ENCODE data around the gene DAW1.
"Not testable (repeated sequence)": the region's sequence is repeated elsewhere in the genome, so short reads cannot be mapped to it uniquely, and the experiment has no call there.

The DAW1 gene, protein sequence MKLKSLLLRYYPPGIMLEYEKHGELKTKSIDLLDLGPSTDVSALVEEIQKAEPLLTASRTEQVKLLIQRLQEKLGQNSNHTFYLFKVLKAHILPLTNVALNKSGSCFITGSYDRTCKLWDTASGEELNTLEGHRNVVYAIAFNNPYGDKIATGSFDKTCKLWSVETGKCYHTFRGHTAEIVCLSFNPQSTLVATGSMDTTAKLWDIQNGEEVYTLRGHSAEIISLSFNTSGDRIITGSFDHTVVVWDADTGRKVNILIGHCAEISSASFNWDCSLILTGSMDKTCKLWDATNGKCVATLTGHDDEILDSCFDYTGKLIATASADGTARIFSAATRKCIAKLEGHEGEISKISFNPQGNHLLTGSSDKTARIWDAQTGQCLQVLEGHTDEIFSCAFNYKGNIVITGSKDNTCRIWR

DNA sequence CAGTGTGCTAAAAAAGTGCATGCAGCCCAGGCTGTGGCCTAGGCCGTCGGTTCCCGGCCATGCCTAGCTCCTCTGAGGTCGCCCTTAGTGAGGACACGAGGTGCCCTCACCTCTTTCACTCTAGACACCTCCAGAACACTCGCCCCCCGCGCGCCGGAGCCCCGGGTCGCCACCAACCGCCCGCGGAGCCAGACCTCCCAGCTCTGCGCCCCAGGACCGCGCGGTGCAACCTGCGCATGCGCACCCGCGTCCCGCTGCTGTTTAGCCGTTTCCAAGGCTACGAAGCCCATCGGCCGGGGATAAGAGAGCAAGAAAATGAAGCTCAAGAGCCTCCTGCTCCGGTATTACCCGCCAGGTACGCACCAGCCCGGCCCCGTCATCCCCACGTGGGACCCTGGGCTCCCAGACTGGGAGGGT lies at the start of gene DAW1:
Gene DAW1, plus strand, starts transcription at position 257 of the 417 bp plus-strand sequence. Its CDS starts 59 bp downstream, at position 316.
- DNase-seq, result peak; percentile 20

DNA sequence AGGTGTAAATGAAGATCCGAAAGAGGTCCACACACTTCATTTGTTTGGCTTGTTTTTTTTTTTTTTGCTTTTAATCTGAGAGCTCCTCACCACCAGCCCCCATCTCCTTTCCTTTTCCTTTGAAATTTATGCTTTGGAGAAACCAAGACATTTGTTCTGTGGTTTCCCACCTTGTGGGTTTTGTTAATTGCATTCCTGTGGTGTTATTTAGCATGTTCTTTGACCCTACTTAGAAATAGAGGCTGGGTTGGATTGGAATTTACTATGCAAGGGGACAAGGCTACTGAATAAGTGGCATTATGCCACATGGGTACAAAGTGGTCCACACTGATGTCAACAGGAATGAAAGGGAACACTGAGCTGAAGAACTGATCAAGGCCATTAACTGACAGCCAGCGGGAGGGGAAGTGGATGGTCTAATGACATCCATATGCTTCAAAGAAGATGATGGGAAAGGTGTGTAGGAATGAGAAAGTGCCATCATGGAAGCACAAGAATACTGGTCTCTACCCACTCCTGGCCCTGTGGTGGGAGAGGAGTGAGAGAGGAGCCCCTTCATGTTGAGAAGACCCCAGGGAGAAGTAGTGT lies 48.9 kb upstream of the DAW1 start:
- no peak for DNase-seq

DNA sequence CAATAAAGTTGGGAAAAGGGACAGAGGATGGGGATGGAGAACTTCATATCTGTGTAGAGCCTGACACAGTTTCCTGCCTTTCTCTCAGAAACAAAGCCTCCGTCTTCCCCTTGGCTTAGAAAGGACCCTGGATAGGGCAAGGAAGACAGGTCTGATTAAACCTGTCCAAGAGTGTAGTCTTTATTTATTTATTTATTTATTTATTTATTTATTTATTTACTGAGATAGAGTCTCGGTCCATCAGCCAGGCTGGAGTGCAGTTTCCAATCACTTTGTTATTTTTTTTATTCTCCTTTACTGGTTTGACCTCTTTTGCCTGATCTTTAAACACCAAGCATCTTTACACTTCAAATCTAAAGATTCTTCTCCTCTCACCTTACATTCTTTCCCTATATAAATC lies 47.5 kb upstream of the DAW1 start:
- no peak for DNase-seq

DNA sequence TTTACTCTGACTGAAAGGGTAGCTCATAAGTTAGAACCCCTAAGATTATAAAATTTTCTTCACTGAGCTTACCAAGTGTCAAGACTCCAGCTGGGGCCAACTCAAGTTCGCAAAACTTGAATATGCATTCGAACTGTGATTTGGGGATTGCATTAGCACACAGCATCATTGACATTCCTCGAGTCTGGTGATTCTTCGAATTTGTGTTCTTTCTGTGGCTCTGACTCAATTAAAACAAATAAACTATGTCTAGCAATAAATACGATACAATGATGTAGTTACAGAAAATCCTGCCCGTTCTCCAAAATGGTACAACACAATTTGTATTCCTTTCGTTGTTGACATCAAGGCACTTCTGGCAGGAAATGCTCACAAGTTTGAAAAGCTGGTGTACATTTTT lies 46.7 kb upstream of the DAW1 start:
- DNase-seq, result no peak

DNA sequence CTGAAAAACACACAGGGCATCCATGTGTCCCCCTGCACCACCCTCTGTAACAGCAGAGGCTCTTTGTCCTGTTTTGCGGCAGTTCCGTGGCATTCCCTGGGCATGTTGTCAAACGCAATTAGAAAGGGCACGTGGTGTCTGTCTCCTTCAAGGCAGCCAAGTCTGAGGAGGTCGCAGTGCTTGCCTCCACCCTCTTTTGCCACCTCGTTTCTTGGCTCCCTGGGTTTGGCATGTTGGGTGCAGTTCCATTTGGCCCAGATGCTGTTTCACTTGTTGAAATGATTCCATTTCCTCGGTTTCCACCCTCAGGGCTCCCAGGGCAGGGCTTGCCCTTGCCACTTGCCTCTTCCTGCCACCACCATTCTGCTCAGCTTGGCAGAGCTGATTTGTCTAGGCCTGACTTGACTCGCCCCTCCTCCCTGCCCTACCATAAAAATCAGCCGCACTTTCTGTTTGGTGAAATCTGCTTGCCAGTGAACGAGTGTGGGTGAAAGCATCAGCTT lies 45.4 kb upstream of the DAW1 start:
- DNase-seq, result peak; percentile 28

DNA sequence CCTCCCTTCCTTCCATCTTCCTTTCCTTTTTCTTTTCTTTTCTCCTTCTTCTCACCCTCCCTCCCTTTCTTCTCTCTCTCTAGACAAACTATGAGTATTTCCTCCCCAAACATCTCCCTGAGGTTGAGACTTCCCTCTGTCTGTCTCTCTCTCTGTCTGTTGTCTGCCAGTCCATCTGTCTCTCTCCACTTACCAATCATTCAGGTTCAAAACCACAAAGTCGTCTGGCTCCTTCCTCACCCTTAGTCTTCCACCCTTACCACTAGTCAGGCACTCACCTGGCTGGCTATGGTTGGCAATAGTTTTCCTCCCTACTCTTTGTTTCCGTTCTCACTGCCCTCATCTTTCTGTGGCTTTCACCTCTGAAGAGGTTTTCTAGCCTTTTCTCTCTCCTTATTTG lies 44.9 kb upstream of the DAW1 start:
- no peak for DNase-seq

DNA sequence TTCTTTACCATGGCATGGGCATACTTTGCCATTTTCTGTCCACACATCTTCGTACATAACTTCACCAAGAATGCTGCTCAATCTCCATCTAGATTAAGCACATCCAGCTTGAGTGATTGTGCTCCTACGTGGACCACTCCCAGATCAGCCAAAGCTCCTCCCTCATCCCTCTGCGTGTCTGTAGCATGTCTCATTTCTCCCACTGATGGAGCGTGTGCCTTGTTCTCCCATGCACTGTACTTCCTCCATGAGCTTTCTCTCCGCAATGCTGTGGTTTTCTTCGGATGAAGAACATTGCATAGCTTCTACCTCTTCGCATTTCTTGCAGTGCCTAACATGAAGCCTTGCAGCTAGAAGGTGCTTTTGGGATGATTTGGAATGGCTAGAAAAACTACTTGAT lies 44.3 kb upstream of the DAW1 start:
- DNase-seq, result no peak

DNA sequence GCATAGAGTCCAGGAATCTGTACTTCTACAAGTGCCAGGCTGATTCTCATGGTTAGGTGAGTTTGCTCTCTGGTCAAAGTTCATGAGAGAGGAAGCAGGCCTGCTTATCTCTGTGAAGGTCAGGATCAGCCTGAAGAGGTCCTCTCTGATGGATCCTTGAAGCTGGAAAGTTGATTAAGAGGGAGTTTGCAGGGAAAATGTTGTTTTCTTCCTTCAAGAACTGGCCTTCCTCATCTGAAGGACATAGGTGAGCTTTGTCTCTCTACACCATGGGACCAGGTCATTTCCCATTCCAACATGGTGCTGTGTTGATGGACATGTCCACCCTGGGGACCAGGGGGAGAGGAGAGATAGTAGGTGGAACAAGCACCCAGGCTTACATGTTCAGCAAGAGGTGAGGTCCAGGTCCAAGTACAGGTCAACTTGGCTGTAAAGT lies 42.9 kb upstream of the DAW1 start:
- no peak for DNase-seq

DNA sequence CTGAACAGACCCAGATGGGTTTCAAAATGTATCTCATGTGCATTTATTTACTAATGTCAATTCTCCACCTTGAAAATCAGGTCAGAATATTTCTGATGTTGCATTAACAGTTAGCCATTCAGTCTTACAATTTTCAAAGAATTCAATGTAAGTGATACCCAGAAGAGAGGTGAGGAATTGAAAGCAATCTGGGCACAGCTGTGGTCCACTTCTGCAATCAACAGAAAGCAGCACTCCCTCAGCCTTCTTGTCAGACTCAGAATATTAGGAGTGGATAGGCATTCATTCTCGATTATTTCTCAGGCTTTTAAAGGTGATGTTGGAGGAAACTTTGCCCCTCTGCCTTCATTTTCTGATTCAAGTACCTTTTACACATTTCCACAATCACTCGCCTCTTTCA lies 42.1 kb upstream of the DAW1 start:
- DNase-seq, result no peak

DNA sequence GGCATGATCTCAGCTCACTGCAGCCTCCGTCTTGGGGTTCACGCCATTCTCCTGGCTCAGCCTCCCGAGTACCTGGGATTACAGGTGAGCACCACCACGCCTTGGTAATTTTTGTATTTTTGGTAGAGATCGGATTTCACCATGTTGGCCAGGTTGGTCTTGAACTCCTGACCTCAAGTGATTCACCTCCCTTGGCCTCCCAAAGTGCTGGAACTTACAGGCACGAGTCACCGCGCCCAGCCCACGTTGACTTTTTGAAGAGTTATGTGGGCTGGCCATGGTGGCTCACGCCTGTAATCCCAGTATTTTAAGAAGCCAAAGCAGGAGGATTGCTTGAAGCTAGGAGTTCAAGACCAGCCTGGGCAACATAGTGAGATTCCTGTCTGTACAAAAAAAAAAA lies 37.0 kb upstream of the DAW1 start:
- no peak for DNase-seq

DNA sequence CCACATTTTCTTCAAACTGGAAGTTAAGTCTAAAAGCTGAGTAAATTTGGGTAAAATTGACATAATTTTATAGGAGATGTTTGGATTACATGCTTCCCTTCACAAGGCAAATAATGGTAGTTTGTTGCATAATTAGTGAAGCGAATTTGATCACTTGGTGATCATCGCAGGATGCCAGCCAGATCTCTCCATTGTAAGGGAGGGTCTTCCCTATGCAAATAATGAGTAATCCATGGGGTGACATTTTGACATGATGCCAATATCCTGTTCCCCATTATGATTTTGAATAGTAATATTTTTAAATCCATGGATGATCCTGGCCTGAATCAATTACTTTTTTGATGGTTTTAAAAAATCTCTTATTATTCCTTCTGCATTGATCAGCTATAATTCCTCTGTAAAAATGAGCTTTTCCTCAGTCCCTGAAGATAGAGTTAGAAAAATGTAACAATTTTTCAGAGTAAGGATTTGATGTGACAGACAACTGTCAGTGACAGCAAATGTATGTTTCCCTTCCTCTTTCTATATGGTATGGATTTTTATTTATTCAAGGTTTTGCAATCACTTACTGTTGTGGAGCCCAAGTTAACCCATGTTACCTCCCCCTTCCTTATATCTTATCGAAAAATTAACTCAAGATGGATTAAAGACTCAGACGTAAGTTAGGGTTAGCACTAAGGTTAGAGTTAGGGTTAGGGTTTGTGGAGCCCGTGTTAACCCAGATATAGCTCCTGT lies 36.3 kb upstream of the DAW1 start:
- DNase-seq, result no peak

DNA sequence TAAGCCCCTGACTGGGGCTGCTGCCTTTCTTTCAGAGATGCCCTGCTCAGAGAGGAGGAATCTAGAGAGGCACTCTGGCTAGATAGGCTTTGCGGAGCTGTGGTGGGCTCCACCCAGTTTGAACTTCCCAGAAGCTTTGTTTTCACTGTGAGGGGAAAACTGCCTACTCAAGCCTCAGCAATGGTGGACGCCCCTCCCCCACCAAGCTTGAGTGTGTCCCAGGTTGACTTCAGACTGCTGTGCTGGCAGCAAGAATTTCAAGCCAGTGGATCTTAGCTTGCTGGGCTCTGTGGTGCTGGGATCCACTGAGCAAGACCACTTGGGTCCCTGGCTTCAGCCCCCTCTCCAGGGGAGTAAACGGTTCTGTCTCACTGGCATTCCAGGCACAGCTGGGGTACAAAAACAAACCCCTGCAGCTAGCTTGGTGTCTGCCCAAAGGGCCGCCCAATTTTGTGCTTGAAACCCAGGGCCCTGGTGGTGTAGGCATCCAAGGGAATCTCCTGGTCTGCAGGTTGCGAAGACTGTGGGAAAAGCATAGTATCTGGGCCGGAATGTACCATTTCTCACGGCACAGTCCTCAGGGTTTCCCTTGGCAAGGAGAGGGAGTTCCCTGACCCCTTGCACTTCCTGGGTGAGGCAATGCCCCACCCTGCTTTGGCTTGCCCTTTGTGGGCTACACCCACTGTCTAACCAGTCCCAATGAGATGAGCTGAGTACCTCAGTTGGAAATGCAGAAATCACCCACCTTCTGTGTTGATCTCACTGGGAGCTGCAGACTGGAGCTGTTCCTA lies 31.9 kb upstream of the DAW1 start:
- not testable (repeated sequence) for DNase-seq

DNA sequence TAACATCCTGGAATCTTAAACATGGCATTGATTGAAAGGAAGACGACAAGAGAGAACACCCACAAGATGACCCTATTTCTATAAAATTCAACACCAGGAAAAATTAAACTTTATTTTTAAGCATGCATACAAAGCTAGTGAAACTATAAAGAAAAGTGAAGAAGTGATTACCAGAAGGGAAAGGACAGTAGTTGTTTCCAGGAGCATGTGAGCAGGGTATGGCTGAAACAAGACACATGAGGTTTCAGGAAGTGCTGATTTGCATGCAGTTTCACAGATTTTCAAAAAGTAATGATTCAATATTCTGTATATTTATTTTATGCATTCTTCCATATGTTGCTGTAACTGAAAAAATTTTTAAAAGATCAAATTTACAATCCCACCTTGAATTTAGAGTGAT lies 24.6 kb upstream of the DAW1 start:
- no peak for DNase-seq

DNA sequence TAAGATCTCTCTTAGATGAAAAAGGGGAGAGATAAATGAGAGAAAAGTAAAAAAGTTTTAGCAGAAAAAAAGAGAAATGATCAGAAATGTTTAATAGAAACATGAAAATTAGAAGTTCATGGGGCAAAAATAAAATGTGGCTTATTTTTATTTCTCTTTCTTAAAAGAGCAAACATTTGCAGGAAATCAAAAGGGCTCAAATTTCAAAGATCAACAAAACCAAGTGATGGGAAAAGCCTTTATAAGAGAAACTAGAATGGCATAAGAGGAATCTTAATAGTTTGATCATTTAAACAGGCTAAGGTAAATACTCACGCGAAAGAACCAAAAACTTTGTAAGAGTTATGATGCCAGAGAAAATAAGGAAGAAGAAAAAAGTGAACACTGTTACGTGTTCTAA lies 23.3 kb upstream of the DAW1 start:
- DNase-seq, result no peak

DNA sequence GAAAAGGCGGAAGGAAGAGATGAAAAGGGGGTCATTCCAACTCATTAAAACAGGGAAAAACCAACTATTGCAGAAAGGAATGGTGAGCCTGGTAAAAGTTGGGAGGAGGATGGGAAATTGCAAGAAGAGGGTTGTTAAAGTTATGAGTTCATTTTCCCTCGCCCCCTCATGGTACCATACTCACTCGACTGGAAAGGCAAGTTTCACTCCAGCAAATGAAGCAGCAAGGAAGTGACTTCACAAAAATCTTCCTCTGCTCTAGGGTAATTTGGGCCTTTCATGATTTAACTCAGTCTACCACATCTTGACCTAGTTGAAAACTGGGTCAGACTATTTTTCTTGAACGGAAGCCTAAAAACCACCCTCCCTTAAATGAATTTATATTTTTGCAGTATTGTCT lies 22.8 kb upstream of the DAW1 start:
- DNase-seq, result no peak

DNA sequence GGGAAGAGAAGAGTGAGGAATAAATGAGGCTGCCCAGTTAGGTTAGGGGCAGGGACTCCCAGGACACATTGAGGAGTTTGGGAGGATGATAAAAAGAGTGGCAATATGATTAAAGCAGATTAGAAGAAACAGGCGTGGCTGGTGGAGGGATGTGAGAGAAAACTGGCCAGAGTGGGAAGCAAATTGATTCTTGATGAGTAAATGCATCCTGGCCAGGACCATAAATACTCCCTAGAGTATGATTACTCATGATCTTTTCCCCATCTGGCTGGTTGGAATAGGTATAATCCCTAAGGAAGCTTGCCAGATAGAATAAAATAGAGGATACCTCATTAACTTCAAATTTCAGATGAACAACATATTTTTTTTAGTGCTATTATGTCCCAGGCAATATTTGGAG lies 21.5 kb upstream of the DAW1 start:
- DNase-seq, result no peak

DNA sequence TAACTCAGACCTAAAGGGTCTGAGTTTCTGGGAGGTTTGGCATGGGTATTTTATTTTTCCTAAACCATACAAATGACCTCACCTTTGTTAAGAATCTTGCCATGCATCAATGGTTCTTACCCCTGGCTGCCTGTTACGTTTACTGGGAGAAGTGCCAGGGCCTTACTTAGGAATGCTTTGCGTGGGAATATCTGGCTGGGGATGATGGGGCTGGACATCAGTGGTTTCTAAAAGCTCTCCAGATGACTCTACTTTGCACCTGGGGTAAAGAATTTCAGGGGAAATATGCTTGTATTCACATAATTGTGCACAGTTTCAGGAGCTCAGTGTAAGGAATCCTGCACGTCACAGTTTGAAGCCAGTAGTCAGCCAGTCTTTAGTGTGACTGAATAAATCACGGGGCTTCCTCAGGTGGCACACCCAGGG lies 18.2 kb upstream of the DAW1 start:
- DNase-seq, result no peak

DNA sequence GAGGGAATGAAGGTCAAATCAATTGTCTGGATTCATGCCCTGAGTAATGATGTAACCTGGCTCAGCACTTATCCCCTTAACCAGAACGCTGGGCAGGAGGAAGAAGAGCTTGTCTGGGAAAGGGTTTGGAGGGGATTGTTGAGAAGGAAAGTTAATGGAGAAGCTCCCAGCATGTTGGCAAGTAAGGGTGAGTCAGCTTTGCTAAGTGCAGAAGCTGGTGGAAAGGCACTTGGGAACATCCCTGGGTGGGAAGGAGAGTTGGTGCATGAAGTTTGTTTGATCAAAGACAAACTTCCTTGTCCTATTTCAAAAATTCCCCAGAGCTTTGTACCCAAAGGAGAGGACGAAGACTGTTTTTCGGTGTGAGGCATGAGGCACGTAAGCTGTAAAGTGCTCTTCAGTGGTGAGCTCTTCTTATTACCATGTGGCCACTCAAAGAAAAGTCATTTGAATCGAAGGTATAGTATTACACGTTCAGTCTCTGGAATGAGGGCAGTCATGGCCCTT lies 17.6 kb upstream of the DAW1 start:
- DNase-seq, result no peak

DNA sequence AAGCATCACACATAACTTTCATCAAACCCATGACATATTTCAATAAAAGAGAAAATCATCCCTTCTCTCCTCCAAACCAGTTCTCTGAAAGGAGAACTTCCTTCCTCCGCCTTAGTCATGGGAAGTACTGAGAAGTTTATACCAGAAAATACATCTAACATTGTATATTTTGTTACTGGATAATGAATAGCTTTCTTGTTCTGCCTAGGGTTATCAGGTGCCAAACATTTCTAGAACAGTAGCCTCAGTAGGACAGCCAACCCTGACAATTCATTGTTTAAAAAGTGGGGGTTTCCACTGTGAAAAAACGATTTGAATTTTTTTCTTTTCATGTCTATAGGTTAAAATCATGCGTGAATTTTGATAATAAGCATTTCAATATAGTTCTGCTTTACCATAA lies 16.0 kb upstream of the DAW1 start:
- DNase-seq, result no peak

DNA sequence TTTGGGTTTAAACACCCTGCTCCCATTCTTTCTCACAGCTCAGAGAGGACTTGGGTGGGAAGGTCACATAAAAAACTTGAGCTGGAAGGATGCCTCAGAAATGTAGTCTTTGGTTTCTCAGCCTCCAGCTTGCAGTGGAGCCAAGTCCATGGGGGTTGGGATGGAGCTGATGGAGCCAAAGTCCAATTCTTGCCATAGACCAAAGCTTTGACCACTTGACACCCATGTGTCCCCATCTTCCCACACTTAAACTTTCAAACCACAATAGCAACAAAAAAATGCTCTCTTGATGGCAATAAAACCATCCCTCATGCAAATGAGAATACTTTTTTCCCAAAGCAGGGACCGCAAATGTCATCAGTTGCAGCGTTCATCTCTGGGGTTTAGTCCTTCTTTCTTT lies 14.7 kb upstream of the DAW1 start:
- DNase-seq, result no peak

DNA sequence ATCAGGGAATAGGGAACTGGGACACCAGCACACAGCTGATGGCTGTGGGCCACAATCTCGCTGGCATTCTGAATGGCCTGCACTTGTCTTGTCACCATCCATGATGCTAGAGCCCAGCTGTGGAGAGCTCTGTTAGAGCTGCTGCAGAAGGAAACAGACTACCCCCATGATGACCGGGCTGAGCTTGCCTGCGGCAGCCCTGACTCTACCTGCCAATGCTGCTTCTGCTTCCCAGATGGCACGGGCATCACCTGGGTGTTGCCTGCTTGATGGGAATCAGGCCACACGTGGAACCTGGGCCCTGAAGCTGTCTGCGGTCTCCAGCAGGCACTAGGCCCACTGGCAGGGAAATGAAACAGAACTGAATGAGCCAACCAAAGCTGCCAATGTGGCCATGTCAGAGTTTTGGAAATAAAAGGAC lies 11.2 kb upstream of the DAW1 start:
- DNase-seq, result no peak

DNA sequence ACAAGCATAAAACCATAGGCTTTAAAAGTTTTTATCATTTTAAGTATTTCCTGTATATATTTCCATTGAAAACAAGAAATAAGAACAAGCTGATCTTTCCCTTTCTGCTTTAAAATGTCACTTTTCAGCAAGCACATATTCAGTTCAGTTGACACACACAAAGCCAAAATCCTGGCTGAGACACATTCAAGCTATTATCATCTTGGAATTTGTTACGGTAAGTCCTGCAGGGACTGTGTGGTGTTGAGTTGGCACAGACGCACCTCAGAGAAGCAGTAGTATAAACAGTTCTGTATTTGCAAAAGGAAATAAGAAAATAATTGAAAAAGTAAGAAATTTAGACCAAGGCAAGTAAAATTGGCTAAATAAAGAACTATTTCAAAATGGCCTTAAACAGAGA lies 10.4 kb upstream of the DAW1 start:
- DNase-seq, result no peak

Measured in activated effector memory CD4-positive, alpha-beta T cell treated with Interleukin-2 at 50 U/mL for 16 hours (primary cell).